ENCODE results near the gene NMBR.
"Not testable (repeated sequence)": the region's sequence is repeated elsewhere in the genome, so short reads cannot be mapped to it uniquely, and the experiment has no call there.

Gene NMBR

DNA sequence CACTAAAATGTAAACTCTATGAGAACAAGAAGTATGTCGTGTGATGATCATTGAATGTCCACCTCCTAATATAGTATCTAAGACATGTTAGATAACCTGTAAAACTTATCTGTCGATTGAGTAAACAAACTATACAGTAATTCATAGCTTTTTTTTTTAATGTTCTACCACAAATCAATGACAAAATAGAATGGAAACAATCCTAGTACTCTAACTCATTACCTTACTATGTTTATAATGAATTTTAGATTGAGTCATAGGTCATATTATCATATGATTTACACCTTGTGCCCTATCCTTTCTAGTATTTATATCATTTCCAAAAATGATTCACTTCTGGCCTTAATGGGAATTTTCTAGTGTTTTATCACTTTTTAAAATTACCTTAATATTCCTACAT, 6.3 kb upstream of the NMBR start:
- DNase-seq: no peak

DNA sequence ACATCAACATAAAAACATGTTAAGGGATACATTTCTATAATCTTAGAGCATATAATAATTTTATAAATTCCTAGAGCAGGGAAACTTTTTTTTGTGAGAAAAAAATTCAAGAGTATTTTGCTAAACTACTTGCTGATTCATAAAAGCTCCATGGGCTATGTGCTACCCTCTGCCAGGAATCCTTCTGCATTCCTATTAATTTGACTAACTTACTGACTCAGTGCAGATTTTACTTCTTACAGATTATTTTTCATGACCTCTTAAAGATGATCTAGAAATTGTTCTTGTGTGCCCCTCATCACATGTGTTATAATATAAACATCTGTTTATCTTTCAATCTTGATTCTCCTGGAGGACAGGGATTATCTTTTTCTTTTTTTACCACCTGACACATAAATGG, 5.8 kb upstream of the NMBR start:
- DNase-seq: no peak

DNA sequence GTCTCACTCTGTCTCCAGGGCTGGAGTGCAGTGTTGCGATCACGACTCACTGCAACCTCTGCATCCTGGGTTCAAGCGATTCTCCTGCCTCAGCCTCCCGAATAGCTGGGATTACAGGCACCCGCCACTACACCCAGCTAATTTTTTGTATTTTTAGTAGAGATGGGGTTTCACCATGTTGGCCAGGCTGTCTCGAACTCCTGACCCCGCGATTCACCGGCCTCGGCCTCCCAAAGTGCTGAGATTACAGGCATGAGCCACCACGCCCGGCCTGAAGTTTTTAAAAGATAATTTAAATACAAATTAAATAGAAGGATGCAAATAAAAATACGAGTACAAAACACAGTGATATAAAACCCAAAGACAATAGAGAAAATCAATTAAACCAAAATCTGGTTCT, 5.4 kb downstream of the NMBR start:
- not testable (repeated sequence) for DNase-seq

DNA sequence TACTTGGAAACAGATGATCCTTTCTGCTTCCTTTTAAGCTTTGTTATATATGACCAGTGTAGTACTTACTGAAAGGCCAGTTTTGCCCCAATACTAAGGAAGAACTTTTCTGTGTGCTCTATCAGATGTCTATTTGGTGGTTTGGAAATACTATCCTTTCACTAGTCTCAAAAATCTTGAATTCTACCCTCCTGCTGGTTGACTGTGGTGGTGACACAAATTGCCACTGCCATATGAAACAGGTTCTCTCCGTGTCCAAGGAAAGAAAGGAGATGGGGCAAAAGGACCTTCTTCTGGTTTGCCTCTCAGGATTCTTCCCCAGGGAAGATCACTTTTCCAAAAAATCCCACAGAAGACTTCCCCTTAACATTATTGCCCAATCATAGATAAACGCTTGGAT, 8.0 kb downstream of the NMBR start:
- no peak for DNase-seq

DNA sequence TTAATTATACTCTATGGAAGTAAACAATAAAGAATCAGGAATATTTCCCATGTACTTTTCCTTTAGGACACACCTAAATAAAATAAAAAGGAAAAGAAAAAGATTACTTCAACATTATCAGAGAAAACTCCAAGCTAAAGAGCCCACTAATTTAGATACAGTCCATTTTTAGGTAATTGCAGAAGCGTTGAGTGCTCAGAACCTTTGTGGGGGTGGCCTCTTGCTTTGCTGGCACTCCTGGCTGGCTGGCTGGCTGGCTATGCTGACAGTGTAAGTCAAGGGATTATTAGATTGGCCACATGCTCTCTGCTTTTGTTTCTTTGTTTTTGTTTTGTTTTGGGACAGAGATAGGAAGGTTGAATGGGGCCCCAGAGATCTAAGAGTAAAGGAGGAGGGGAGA, 14.3 kb downstream of the NMBR start, which contains the start of gene GJE1:
GJE1 (plus strand) TSS at position 301 of the 400 bp plus-strand sequence. CDS start 234 bp downstream, outside the sequence.
- DNase-seq: no peak

DNA sequence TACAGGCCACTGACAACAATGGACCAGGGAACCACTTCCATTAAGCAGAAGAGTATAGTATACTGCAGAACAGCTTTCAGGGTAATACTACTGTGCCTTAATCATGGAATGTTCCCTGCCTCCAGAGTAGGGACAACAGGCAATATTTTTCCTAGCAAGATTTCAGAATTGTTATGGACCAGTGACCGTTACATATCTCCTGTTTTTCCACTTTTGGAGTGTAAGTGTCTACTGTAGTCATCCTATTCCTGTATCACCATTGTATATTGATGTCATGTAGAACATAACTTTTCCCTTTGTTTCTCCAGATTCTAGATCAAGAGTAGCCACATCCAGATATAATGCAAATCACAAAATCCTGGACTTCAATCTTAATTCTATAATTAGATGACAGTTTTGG, 16.1 kb downstream of the NMBR start:
- DNase-seq: no peak

DNA sequence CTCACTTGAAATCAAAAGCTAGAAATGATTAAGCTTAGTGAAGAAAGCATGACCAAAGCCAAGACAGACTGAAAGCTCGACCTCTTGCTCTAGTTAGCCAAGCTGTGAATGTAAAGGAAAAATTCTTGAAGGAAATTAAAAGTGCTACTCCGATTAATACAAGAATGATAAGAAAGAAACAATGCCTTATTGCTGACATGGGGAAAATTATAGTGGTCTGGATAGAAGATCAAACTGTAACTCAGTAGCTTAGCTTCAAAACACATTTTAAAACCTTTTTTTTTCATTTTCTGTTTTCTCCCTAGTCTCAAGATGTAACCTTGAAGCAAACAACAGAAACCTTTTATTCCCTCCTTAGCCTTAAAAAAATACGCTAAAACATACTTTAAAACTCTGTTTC, 25.6 kb downstream of the NMBR start:
- no peak for DNase-seq

DNA sequence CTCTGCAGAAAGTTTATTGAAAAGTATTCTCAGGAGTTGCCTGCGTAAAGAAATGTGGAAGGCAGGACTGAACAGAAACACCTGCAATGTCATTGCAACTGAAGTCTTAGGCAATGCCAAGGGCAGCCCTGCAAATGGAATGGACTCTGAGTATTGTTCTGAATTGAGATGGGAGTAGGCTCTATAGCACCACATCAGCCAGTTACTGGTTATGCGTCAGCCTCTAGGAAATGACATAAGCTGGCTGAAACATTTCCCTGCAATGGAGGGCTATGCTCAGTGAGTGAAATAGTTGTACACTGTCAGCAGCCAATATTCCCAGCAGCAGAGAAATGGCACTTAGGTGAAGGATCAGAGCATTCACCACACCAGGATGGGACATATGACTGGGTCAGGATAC, 28.0 kb downstream of the NMBR start:
- no peak for DNase-seq

DNA sequence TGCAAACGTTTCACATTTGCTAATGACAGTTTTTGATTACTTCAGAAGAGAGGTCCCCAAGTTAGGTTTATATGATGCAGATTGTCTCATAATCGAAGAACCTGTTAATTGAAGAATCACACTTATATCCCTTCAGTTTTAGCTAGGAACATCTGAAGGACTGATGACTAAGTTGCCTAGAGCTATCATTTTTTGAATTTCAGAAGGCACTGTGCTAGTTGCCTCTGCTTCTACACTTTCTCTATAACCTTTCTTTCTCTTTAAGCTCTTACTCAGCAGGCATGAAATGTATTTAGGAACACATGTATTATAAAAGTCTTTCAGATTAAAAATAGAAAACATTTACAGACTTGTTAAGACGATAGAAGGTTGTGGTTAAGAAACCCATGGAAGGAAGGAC, 28.6 kb downstream of the NMBR start:
- DNase-seq: no peak

DNA sequence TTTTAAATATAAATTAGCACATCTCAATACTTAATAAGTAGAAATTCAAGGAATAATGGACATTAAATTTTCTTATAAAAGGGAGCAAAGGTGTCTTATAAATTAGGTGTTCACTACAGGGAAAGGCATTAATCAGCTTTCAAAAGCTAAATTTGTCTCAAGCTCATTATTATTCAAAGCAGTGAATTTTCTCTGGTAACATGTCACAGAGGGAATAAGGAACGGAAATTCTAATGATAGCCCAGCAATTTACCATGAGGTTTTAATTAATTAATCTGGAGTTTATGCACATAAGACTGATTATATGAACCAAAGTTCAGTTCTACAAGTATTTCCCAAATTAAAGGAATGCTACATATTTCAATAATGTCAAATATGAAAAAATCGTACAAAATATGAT, 29.6 kb downstream of the NMBR start:
- no peak for DNase-seq

DNA sequence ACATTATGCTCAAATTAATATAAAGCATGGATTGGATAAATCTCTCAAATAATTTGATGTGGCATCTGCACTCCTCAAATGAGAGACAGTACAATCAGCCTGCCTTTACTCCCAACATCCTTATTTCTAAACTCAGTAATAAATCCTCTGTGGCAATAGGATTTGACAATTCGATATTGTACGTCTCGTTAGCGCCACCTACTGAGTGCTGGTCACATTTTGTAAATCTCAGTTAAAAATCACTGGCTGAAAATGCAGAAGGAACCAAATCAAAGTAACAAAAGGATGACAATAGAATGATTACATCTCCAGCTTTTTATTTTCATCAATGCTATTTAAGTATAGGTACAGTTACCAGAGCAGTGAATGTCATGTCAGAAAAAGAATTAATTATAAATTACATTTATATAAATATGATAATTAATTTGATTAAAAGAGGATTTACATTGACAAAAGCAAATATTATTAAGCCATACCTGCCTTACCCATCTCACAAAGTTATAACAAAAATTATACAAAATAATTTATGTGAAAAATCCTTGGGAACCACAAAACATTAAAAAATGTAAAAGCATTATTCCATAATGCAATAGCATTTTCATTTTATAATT, 34.4 kb downstream of the NMBR start:
- DNase-seq: peak; percentile 68

DNA sequence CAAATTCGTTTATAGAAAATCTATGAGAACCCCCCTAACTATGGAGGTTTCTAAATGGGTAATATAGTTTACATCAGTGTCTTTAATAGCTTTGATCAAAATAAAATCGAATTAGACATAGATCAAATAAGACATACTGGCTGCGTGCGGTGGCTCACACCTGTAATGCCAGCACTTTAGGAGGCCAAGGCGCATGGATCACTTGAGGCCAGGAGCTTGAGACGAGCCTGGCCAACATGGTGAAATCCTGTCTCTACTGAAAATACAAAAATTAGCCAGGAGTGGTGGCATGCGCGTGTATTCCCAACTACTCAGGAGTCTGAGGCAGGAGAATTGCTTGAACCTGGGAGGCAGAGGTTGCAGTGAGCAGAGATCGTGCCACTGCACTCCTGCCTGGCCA, 36.1 kb downstream of the NMBR start:
- DNase-seq: not testable (repeated sequence)

DNA sequence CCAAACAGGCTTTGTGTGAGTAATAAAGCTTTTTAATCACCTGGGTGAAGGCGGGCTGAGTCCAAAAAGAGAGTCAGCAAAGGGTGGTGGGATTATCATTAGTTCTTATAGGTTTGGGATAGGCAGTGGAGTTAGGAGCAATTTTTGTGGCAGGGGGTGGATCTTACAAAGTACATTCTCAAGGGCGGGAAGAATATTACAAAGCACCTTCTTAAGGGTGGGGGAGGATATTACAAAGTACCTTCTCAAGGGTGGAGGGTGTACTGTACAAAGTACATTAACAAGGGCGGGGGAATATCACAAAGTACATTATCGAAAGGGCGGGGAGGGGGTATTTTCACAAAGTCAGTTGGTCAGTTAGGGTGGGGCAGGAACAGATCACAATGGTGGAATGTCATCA, 42.1 kb downstream of the NMBR start:
- not testable (repeated sequence) for DNase-seq

DNA sequence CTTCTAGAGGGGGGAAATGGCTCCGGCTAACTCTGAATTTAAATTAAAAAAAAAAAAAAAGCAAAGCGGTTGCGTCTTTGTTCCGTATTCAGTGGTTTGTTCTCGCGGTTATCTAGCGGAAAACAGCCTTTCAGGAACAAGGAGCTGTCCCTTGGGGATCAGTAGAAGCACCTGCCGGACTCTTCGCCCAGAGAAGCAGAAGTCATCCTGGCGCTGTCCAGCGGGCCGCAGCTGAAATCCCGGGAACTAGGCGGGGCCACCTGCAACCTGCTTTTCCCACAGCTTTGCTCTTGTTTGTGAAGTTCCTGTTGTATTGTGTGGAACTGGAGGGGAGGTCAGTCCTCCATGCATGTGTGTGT, 58.1 kb downstream of the NMBR start:
- no peak for DNase-seq

DNA sequence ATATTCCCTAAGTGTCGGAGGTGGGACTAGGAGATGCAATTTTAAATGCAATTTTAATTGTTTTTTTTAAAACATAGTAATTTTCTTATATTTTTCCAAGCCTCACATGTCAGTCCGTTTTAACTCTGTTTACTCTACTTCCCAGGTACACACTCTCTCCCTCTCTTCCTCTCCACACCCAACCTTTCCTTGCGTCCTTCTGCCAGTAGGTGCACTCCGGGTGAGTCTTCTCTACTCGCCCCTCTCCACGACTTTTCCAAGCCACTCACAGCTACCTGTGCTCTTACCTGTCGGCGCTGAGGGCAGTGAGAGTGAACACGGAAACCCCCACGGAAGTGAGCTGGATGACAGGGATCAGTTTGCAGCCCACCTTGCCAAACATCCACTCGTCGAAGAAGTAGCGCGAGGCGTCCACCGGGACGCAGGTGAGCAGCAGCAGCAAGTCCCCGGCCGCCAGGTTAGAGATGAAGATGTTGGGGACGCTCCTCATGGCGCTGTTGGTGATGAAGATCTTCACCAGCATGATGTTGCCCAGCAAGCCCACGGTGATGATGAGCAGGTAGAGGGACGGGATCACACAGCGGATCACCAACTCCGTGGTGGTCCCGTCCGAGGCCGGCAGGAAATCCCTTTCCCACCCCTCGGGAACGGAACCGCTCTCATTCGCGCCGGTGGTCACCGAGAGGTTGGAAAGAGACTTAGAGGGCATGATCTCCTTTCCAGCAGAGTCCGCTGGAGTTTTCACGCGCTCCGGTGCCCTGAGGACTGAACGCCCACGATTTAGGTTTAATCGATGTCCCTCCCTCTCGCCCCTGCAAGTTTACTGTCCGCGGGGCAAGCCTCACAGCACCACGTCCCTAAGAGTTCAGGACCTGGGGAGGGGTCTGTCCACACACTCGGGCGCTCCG, 58.7 kb downstream of the NMBR start:
- DNase-seq: no peak

DNA sequence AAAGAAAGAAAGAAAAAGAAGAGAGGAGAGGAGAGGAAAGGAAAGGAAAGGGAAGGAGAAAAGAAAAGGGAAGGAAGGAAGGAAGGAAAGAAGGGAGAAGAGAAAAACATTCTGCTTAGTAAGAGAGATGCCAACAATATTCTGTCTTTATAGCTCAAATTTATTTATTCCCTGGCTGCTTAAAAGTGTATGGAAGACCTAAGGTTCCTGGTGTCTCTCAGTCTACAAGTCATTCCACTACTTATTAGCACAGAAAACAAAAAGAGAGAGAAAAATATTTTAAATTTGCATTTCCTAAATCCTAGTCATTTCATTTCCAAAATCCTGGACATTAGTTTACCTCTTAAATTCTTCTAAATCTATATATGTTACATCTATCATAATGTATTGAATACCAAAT, 67.8 kb downstream of the NMBR start:
- DNase-seq: no peak

DNA sequence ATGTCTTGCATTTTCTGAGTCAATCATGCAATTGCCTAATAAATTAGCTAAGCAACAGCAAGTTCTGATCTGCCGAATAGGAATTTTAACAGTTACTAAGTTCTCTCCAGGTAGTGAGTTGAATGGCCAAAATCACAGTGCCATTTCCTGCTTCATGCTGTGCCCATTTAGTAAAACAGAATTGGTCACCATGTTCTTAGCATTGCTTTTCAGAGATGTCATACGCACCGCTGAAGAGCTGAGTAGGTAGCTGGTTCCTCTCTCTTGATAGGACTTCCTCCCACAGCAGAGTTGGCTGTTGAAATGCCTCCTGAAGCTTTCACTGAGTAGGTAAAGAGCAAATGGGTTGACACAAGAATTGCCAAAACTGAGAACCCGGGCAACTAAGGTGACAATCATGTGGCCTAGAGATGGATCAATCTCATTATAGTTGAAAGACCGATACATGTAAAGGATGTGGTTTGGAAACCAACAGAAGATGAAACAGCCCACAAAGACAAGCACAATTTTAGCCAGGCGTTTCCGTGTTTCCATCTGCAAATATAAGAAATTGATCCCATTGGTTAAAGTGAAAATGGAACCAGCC, 71.3 kb downstream of the NMBR start:
- DNase-seq: peak; percentile 15

DNA sequence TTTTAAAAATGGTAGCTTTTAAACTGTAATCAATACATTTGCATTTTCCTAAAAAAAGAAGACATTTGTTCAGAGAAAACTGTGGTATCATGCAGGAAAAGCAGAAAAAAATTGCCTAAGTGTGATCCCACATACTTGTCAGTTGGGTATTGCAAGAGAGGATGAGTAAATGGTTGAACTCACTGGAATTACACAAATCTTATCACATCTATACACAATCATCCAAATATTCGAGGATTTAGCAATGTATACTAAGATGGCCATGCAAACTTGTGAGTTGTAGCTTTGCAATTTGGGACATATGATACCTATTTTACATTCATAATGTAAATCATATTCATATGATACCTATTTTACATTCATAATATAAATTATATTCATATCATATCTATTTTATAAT, 72.4 kb downstream of the NMBR start:
- no peak for DNase-seq

DNA sequence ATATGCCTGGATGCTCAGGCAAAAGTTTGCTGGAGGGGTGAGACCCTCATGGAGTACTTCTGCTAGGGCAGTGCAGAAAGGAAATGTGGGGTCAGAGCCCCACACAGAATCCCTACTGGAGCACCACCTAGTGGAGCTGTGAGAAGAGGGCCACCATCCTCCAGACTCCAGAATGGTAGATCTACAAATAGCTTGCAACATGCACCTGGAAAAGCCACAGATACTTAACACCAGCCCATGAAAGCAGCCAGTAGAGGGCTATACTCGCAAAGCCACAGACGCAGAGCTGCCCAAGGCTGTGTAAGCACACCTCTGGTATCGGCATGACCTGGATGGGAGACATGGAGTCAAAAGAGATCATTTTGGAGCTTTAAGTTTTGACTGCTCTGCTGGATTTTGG, 74.9 kb downstream of the NMBR start:
- DNase-seq: no peak

DNA sequence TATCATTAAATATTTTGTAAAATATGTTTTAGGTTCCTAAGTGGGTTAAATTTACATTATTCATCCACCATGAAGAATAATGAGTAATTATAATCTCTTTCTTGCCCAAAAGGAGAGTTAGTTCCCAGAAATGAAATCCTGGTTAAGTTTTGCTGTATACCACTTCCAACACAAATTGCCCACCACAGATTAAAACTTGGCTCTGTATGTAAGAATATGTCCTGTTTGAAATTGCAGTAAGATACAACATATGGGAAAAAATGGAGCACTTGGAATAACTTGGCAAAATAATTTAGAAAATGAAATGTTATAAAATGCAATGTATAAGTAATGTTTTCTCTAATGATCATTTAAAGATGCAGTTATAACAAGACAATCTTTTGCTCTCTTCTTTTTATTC, 78.5 kb downstream of the NMBR start:
- no peak for DNase-seq

DNA sequence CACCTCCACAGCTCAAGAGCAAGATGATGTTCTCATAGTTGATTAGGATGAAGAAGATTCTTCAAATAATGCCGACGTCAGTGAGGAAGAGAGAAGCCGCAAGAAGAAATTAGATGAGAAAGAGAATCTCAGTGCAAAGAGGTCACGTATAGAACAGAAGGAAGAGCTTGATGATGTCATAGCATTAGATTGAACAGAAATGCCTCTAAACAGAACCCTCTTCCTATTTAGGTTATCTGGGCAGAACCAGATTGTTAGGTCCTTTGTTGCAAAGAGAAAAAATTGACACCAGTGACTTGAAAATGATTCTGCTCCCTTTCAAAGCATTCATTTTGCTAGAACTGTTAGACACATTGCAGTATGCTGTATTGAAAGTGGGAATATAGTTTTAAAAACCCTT, 84.1 kb downstream of the NMBR start:
- not testable (repeated sequence) for DNase-seq

DNA sequence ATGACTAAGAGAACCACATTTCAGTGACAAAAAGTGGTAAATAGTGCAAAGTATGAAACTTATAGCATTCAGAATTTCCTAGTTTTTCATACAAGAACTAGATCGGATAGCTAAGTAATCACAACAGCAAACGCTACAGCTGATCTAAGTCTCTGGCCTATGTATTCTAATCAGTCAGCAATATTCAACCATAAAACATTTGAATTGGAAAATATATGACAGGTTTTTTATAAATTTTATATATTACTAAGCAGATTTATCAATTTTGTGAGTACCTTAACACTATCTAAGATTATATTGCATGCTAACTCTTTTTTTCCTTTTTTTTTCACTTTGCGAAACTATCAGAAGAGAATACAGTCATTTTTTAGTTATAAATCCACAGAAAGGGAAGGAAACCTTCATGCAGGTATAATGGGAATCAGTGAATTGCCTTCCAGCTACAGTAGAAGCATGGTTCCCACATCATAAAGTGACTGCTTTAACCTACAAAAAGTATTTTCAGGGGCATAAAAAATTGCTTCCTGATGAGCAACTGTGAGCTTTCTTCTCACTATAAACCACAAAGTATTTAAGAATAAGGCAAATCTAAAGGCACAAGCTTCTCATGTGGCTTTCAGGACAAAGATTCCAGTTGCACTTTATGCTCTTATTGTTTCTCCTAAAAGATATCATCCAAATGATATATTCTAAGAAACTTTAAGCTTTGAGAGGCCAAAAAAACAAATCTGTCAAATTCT, 88.2 kb downstream of the NMBR start:
- no peak for DNase-seq

DNA sequence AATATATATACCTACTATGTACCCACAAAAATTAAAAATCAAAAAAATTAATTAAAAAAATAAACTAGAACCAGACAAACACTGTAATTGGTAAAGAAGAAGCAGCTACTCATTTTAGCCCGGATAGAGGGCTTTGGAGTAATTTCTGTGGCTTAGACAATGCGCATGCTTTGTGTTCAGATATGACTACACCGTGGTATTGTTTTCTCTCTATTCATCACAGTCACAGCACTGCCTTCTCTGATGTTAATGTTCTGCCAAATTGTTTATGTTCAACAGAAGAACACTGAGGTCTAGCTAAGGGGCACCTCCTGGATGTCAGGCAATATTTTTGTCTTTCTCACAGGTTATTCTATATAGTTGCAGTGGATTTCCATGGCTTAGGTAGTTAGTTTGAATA, 91.7 kb downstream of the NMBR start:
- no peak for DNase-seq

DNA sequence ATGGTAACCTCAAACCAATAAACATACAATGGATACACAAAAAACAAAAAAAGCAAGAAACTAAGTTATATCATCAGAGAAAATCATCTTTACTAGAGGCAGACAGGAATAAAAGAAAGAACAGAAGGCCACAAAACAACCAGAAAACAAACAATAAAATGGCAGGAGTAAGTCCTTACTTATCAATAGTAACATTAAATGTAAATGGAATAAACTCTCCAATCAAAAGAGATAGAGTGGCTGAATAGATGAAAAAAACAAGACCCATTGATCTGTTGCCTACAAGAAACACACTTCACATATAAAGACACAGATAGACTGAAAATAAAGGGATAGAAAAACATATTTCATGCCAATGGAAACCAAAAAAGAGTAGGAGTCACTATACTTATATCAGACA, 95.5 kb downstream of the NMBR start:
- DNase-seq: no peak

Measured in CD4-positive, alpha-beta T cell treated with Interleukin-10 for 1 hour (primary cell).